ENCODE measurements around the gene UBE2J2.

The UBE2J2 gene

DNA sequence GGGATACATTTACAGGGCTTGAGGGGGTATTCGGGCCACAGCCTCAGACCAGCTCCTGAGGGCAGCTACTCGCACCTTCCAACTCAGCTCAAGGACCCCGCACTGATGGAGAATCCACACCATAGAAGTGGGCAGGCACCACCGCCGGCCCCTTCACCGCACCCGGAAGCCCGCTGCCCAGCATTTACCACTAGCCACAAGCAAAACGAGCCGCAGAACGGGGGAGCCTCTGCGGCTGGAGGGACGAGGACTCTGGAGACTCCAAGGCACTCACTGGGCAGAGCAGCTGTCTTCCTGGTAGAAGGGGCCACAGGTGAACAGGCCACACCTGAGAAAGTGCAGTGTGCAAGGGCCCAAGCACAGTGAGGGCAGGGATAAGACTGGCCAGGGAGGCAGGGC is 5.4 kb downstream of the UBE2J2 start:
- H3K79me2 ChIP-seq (ENCODE audit: insufficient read depth, low read length), result peaks cover 38% of the 10 kb centered on the region
- no peaks in the 10 kb centered on the region for H3K9me3 ChIP-seq (ENCODE audit: low read length)
- H3K4me1 ChIP-seq (ENCODE audit: insufficient read depth, low read length, severe bottlenecking), result peaks cover 21% of the 10 kb centered on the region
- no peak overlapping the region for H3K4me3 ChIP-seq (ENCODE audit: low read depth, low read length, poor library complexity, severe bottlenecking)
- no peaks in the 10 kb centered on the region for H3K9me2 ChIP-seq (ENCODE audit: low read depth, low read length)
- H4K20me1 ChIP-seq (ENCODE audit: insufficient read depth, low read length), result no peaks in the 10 kb centered on the region
- no peaks in the 10 kb centered on the region for H3F3A ChIP-seq (ENCODE audit: insufficient read depth, low read length)
- peaks cover 52% of the 10 kb centered on the region for H3K36me3 ChIP-seq (ENCODE audit: insufficient read depth, low read length)
- no peak overlapping the region for H3K27ac ChIP-seq (ENCODE audit: low read depth, low read length, poor library complexity, severe bottlenecking)
- H3K4me2 ChIP-seq (ENCODE audit: low read length), result no peak overlapping the region
- no peak overlapping the region for H3K9ac ChIP-seq (ENCODE audit: low read length)
- TF ChIP-seq, protein P1, sequence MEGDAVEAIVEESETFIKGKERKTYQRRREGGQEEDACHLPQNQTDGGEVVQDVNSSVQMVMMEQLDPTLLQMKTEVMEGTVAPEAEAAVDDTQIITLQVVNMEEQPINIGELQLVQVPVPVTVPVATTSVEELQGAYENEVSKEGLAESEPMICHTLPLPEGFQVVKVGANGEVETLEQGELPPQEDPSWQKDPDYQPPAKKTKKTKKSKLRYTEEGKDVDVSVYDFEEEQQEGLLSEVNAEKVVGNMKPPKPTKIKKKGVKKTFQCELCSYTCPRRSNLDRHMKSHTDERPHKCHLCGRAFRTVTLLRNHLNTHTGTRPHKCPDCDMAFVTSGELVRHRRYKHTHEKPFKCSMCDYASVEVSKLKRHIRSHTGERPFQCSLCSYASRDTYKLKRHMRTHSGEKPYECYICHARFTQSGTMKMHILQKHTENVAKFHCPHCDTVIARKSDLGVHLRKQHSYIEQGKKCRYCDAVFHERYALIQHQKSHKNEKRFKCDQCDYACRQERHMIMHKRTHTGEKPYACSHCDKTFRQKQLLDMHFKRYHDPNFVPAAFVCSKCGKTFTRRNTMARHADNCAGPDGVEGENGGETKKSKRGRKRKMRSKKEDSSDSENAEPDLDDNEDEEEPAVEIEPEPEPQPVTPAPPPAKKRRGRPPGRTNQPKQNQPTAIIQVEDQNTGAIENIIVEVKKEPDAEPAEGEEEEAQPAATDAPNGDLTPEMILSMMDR (IDR thresholded peaks at IDR 0.05; ENCODE audit: low read length), result no peak
- no peak for TF ChIP-seq EZH2 (IDR thresholded peaks at IDR 0.05; ENCODE audit: borderline replicate concordance, low read length)
- H2AFZ ChIP-seq (ENCODE audit: low read length), result no peak overlapping the region
- no peaks in the 10 kb centered on the region for H3K27me3 ChIP-seq (ENCODE audit: insufficient read depth, low read length)

DNA sequence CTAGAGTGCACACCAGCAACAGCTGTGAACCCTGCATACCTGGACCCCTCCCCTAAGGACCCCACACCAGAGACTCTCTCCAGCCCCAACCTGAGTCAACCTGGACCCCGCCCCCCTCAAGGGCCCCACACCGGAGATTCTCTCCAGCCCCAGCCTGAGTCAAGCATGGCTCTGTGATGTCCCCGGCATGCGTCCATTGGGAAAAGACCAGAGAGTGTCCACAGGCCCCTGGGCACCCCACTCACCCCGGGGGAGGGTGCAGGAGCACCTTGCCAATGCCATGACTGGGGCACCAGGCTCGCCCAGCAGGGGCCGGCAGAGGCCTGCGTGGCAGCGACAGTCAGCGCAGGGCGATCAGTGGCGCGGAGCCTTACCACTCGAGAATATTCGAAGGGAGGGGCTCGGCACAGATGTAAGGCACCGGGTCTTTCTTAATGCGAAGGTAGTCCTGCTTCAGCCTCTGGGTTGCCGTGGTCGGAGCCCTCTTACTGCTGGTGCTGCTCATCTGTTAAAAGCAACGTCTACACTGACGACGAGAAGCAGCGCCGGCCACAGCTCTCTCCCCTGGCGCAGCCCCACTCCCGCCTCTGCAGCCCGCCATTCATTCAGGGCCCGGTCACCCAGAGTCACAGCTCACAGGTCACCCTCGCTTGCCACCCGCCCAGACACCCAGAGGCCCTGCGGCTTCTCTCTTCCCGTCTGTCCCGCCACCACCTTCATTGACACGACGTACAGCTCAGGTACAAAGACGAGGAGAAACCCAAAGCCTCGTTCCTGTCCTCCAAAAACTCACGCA is 6.0 kb downstream of the UBE2J2 start:
- H3K27ac ChIP-seq (ENCODE audit: low read depth, low read length, poor library complexity, severe bottlenecking), result no peak overlapping the region

DNA sequence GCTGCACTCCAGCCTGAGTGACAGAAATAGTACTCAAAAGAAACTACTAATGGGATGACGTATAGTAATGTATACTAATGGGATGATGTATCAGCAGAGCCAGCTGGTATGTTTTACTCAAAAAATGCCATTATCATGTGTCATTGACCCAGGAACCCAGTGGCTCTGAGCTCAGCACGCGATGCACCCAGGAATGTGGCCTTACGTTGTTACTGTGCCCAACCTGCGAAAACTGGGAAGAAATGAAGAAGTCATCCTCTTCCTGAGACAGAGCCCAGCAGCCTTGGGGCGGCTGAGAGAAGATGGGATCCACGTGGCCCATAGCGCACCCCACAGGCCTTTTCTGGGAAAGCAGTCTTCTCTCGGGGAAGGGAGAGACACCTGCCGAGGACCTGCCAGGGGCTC is 8.8 kb downstream of the UBE2J2 start:
- Histone ChIP-seq H3F3A (ENCODE audit: insufficient read depth, low read length) (no peaks in the 10 kb centered on the region), H3K4me2 (ENCODE audit: low read length) (no peak overlapping the region), H3K4me1 (ENCODE audit: insufficient read depth, low read length, severe bottlenecking) (peaks cover 14% of the 10 kb centered on the region), H3K9me3 (ENCODE audit: low read length) (no peaks in the 10 kb centered on the region), H3K27ac (ENCODE audit: low read depth, low read length, poor library complexity, severe bottlenecking) (no peak overlapping the region), H3K36me3 (ENCODE audit: insufficient read depth, low read length) (peaks cover 60% of the 10 kb centered on the region), H3K4me3 (ENCODE audit: low read depth, low read length, poor library complexity, severe bottlenecking) (no peak overlapping the region), H3K79me2 (ENCODE audit: insufficient read depth, low read length) (peaks cover 5% of the 10 kb centered on the region; the same call in 1 of the 2 replicates), H4K20me1 (ENCODE audit: insufficient read depth, low read length) (no peaks in the 10 kb centered on the region), H3K9ac (ENCODE audit: low read length) (no peak overlapping the region), H3K9me2 (ENCODE audit: low read depth, low read length) (no peaks in the 10 kb centered on the region), H3K27me3 (ENCODE audit: insufficient read depth, low read length) (no peaks in the 10 kb centered on the region), H2AFZ (ENCODE audit: low read length) (no peak overlapping the region)
- TF ChIP-seq EZH2 (IDR thresholded peaks at IDR 0.05; ENCODE audit: borderline replicate concordance, low read length), result no peak
- TF ChIP-seq, protein P1 (IDR thresholded peaks at IDR 0.05; ENCODE audit: low read length), result peak; percentile 24; the same call in 1 of the 2 replicates

More for the DNA sequence above, 6.0 kb downstream of the UBE2J2 start:
- Histone ChIP-seq H3K36me3 (ENCODE audit: insufficient read depth, low read length) (peaks cover 58% of the 10 kb centered on the region), H3K4me1 (ENCODE audit: insufficient read depth, low read length, severe bottlenecking) (peaks cover 19% of the 10 kb centered on the region), H3K79me2 (ENCODE audit: insufficient read depth, low read length) (peaks cover 32% of the 10 kb centered on the region), H3F3A (ENCODE audit: insufficient read depth, low read length) (no peaks in the 10 kb centered on the region), H3K9me2 (ENCODE audit: low read depth, low read length) (no peaks in the 10 kb centered on the region), H3K9me3 (ENCODE audit: low read length) (no peaks in the 10 kb centered on the region), H3K9ac (ENCODE audit: low read length) (no peak overlapping the region), H2AFZ (ENCODE audit: low read length) (no peak overlapping the region), H3K4me3 (ENCODE audit: low read depth, low read length, poor library complexity, severe bottlenecking) (no peak overlapping the region), H3K27me3 (ENCODE audit: insufficient read depth, low read length) (no peaks in the 10 kb centered on the region), H4K20me1 (ENCODE audit: insufficient read depth, low read length) (no peaks in the 10 kb centered on the region), H3K4me2 (ENCODE audit: low read length) (no peak overlapping the region)
- TF ChIP-seq EZH2 (IDR thresholded peaks at IDR 0.05; ENCODE audit: borderline replicate concordance, low read length), result no peak
